ENCODE measurements around the gene TECPR1.

TECPR1 gene

DNA sequence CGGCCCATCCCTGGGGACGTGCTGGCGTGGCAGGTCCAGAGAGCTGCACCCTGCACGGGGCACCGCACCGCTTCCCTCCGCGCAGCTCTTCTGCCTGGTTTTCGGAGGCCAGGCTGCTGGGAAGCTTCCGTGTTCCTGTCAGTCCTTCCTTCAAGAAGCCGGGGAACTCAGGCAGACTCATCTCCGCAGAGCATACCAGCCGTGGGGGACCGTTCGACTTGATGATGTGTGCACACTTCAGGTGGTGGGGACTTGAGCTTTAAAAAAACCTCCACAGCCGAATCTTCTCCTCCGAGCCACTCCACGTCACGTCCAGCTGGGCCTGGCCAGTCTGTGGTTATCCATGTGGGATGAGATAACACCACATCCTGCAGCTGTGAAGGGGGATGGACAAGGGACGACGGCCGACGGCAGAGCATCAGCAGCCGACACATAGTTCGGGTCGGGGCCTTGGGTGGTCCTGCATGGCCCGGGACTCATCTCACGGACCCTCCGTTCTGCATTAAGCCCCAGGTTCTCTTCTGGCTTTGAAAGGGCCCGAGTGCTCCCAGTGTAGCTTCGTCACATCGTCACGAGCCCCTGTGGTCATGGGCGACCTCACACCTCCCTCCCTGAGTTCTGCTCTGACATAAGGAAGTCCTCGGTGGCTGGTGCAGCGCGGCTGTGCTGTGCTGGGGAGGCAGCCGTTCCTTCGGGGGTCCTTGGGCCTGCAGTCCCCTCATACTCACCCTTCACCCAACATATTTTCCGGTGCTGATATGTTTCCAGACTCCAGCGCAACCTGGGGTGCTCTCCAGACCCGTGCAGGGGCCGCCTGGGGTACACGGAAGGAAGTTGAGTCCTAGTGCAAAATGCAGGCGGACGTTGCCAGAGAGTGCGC, 45.3 kb downstream of the TECPR1 start:
- Histone ChIP-seq H3K4me1 (ENCODE audit: insufficient read depth, insufficient read length) (no peaks in the 10 kb centered on the region), H3K36me3 (ENCODE audit: insufficient read depth, insufficient read length, low read length) (peaks cover 26% of the 10 kb centered on the region), H3K9ac (ENCODE audit: insufficient read length, low read depth) (no peak overlapping the region), H3K27me3 (ENCODE audit: insufficient read depth, insufficient read length) (no peaks in the 10 kb centered on the region), H3K4me3 (ENCODE audit: insufficient read length, low read depth) (no peak overlapping the region), H3K9me3 (ENCODE audit: insufficient read depth, low read length) (no peaks in the 10 kb centered on the region)
- DNase-seq (ENCODE audit: low read depth, low spot score) = no peak
- TF ChIP-seq ZNF274 (IDR thresholded peaks at IDR 0.05; ENCODE audit: low read depth, low read length) = no peak
- TF ChIP-seq SUZ12 (IDR thresholded peaks at IDR 0.05; ENCODE audit: extremely low read depth, insufficient read depth, insufficient read length) = no peak
- TF ChIP-seq YY1 (IDR thresholded peaks at IDR 0.05; ENCODE audit: insufficient read depth, insufficient read length) = no peak

DNA sequence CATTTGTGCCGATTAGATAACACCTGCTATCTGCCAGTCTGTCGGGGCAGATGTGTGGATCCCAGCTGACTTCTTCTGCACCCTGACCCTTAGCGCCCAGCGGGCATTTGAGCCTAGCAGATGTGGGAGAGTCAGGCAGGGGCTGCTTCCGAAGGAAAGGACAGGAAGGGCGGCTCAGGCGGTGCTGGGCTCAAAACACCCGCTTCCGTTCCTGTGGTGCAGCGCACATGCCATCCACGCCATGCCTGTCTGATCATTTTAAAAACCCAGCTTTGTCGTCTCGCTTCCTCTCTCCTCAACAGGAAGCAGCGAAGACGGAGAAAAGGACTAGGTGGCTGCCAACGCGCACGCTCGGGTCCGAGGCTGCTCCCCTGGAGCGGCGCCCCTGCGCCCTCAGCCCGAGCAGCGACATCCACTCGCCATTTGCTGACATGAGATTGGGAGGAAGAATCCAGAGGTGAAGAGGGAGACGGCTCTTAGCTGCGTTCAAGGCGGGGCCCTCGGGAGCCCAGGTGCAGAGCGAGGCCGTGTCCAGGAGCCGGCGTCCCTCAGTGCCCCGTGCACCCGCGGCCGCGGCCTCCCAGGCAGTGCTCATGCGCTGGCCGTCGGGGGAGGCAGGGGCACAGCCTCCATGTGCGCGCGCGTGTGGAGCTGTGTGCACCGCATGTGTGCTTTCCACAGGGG, 46.7 kb downstream of the TECPR1 start:
- peaks cover 26% of the 10 kb centered on the region for H3K36me3 ChIP-seq (ENCODE audit: insufficient read depth, insufficient read length, low read length)
- no peak for TF ChIP-seq YY1 (IDR thresholded peaks at IDR 0.05; ENCODE audit: insufficient read depth, insufficient read length)
- no peak for TF ChIP-seq SUZ12 (IDR thresholded peaks at IDR 0.05; ENCODE audit: extremely low read depth, insufficient read depth, insufficient read length)
- no peak for TF ChIP-seq ZNF274 (IDR thresholded peaks at IDR 0.05; ENCODE audit: low read depth, low read length)
- H3K4me3 ChIP-seq (ENCODE audit: insufficient read length, low read depth) = no peak overlapping the region
- no peaks in the 10 kb centered on the region for H3K9me3 ChIP-seq (ENCODE audit: insufficient read depth, low read length)
- no peak overlapping the region for H3K9ac ChIP-seq (ENCODE audit: insufficient read length, low read depth)
- H3K27me3 ChIP-seq (ENCODE audit: insufficient read depth, insufficient read length) = no peaks in the 10 kb centered on the region
- H3K4me1 ChIP-seq (ENCODE audit: insufficient read depth, insufficient read length) = no peaks in the 10 kb centered on the region
- no peak for DNase-seq (ENCODE audit: low read depth, low spot score)

DNA sequence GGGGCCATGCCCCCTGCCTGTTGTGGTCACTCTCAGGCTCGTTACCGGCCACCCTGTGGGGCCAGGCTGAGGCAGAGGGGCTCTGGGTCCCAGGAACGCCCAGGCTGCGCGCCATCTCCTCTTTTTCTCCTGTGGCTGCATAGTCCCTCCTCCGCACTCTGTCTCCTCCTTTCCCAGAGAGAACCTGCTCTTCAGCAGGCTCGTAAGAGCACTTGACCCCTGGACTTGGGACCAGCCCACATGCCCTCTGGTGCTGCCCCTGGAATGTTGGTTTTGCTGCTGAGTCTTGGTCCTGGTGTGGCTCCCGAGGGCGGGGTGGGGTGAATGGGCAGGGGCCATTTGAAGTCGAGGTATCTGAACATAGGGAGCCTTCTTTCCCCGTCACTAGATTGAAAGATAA, 47.4 kb downstream of the TECPR1 start:
- TF ChIP-seq ZNF274 (IDR thresholded peaks at IDR 0.05; ENCODE audit: low read depth, low read length) (no peak), YY1 (IDR thresholded peaks at IDR 0.05; ENCODE audit: insufficient read depth, insufficient read length) (no peak), SUZ12 (IDR thresholded peaks at IDR 0.05; ENCODE audit: extremely low read depth, insufficient read depth, insufficient read length) (no peak)
- H3K36me3 ChIP-seq (ENCODE audit: insufficient read depth, insufficient read length, low read length) = peaks cover 26% of the 10 kb centered on the region
- no peaks in the 10 kb centered on the region for H3K9me3 ChIP-seq (ENCODE audit: insufficient read depth, low read length)
- no peak overlapping the region for H3K9ac ChIP-seq (ENCODE audit: insufficient read length, low read depth)
- no peaks in the 10 kb centered on the region for H3K4me1 ChIP-seq (ENCODE audit: insufficient read depth, insufficient read length)
- DNase-seq (ENCODE audit: low read depth, low spot score) = no peak
- H3K27me3 ChIP-seq (ENCODE audit: insufficient read depth, insufficient read length) = no peaks in the 10 kb centered on the region
- no peak overlapping the region for H3K4me3 ChIP-seq (ENCODE audit: insufficient read length, low read depth)

DNA sequence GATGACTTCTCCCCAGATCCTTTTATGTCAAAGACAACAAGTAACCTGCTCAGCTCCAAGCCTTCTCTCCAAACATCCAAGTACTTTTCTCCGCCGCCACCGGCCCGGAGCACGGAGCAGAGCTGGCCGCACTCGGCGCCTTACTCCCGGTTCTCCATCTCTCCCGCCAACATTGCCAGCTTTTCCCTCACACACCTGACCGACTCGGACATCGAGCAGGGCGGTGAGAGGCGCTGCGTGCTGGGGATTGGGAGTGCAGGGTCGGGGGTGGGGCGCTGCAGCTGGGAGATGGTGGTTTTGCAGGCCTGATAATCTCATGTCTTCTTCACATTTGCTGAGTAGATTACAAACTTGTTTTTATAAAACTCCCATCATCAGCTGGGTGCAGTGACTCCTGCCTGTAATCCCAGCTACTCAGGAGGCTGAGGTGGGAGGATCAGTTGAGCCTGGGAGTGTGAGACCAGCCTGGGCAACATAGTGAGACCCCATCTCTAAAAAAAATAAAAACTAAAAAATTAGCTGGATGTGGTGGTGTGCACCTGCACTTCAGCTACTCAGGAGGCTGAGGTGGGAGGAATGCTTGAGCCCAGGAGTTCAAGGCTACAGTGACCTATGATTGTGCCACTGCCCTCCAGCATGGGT, 47.9 kb downstream of the TECPR1 start:
- no peak for DNase-seq (ENCODE audit: low read depth, low spot score)
- Histone ChIP-seq H3K4me1 (ENCODE audit: insufficient read depth, insufficient read length) (no peaks in the 10 kb centered on the region), H3K4me3 (ENCODE audit: insufficient read length, low read depth) (no peak overlapping the region), H3K27me3 (ENCODE audit: insufficient read depth, insufficient read length) (no peaks in the 10 kb centered on the region), H3K9ac (ENCODE audit: insufficient read length, low read depth) (no peak overlapping the region), H3K36me3 (ENCODE audit: insufficient read depth, insufficient read length, low read length) (peaks cover 26% of the 10 kb centered on the region), H3K9me3 (ENCODE audit: insufficient read depth, low read length) (no peaks in the 10 kb centered on the region)
- no peak for TF ChIP-seq ZNF274 (IDR thresholded peaks at IDR 0.05; ENCODE audit: low read depth, low read length)
- TF ChIP-seq SUZ12 (IDR thresholded peaks at IDR 0.05; ENCODE audit: extremely low read depth, insufficient read depth, insufficient read length) = no peak
- no peak for TF ChIP-seq YY1 (IDR thresholded peaks at IDR 0.05; ENCODE audit: insufficient read depth, insufficient read length)

DNA sequence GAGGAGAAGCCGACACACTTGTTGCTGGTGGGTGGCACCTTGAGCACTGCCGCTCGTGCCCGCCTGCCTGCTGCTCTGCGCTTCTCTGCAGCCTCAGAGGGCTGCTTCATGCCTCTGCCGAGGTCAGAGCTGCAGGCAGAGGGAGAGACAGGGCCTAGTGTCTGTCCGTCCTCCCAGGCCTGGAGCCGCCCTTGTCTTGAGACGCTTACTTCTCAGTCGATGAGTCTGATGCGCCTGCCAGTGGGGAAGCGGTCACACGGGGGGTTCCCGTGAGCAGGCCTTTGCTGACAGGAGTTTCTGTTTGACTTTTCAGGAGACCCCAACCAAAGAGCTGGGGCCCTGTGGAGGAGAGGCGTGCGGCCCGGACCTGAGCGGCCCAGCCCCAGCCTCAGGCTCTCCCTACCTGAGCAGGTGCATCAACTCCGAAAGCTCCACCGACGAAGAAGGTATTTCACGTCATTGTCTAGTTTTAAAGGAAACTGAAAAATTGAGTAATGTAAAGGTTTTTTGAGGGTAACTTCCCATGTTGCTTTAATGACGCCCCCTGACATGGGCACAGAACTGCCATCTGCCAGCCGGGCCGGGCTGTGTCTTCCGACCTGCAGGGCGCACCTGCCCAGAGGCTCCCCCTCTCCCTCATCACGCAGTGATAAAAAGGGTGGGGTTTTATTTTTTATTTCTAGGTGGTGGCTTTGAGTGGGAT, 48.6 kb downstream of the TECPR1 start:
- peaks cover 26% of the 10 kb centered on the region for H3K36me3 ChIP-seq (ENCODE audit: insufficient read depth, insufficient read length, low read length)
- no peaks in the 10 kb centered on the region for H3K9me3 ChIP-seq (ENCODE audit: insufficient read depth, low read length)
- no peaks in the 10 kb centered on the region for H3K4me1 ChIP-seq (ENCODE audit: insufficient read depth, insufficient read length)
- no peaks in the 10 kb centered on the region for H3K27me3 ChIP-seq (ENCODE audit: insufficient read depth, insufficient read length)
- no peak overlapping the region for H3K4me3 ChIP-seq (ENCODE audit: insufficient read length, low read depth)
- TF ChIP-seq YY1 (IDR thresholded peaks at IDR 0.05; ENCODE audit: insufficient read depth, insufficient read length) (no peak), ZNF274 (IDR thresholded peaks at IDR 0.05; ENCODE audit: low read depth, low read length) (no peak), SUZ12 (IDR thresholded peaks at IDR 0.05; ENCODE audit: extremely low read depth, insufficient read depth, insufficient read length) (no peak)
- no peak overlapping the region for H3K9ac ChIP-seq (ENCODE audit: insufficient read length, low read depth)
- no peak for DNase-seq (ENCODE audit: low read depth, low spot score)

DNA sequence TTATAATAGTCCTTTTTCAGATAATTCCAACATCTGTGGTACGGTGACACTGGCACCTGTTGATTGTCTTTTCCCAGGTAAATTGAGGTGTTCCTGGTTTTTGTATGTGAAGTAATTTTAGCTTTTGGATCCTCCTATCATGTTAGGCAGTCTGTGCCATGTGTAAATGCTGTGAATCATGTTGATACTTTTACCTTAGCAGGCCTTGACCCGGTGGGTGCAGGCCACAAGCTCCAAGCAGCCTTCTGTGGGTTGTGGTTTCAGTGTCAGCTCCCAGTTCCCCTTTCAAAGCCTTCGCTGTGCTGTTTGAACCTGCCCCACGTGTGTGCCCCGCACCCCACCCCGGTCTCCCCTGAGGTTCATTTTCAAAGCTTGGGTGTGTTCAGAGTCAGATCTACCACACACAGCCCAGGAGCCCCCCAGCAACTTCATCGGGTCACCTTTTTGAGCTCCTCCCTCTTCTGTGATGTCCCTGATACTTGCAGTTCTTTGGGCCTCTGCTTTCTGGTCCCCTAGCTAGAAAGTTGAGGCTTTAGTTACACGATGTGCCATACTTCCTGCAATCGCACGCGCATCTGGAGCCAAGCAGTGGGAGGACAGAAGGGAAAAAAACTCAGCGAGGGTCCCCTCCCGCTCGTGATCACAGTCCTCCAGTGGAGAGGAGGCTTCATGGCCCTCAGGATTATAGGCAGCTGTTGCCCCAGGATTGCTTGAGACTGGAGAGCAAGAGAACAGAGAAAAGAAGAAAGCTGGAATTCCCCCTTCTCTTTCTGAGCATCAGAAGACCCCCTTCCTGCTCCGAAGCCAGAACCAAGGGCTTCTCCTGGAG, 49.5 kb downstream of the TECPR1 start:
- Histone ChIP-seq H3K27me3 (ENCODE audit: insufficient read depth, insufficient read length) (no peaks in the 10 kb centered on the region), H3K9me3 (ENCODE audit: insufficient read depth, low read length) (no peaks in the 10 kb centered on the region), H3K4me3 (ENCODE audit: insufficient read length, low read depth) (no peak overlapping the region), H3K4me1 (ENCODE audit: insufficient read depth, insufficient read length) (no peaks in the 10 kb centered on the region), H3K36me3 (ENCODE audit: insufficient read depth, insufficient read length, low read length) (peaks cover 26% of the 10 kb centered on the region), H3K9ac (ENCODE audit: insufficient read length, low read depth) (no peak overlapping the region)
- no peak for TF ChIP-seq ZNF274 (IDR thresholded peaks at IDR 0.05; ENCODE audit: low read depth, low read length)
- no peak for TF ChIP-seq YY1 (IDR thresholded peaks at IDR 0.05; ENCODE audit: insufficient read depth, insufficient read length)
- no peak for TF ChIP-seq SUZ12 (IDR thresholded peaks at IDR 0.05; ENCODE audit: extremely low read depth, insufficient read depth, insufficient read length)
- DNase-seq (ENCODE audit: low read depth, low spot score) = no peak

Measured in NT2/D1 (cell line).